ENCODE results near the gene ITIH6.

Gene ITIH6

GRCh38 chrX:54715621-54716020 is 82.4 kb downstream of the ITIH6 start:
- in situ Hi-C loops (cut with HindIII; ENCODE audit: low sequenced_read_pairs) = no loop called here

GRCh38 chrX:54714424-54714823 is 83.6 kb downstream of the ITIH6 start:
- in situ Hi-C loops (cut with HindIII; ENCODE audit: low sequenced_read_pairs) = no loop called here

GRCh38 chrX:54711735-54712134 is 86.3 kb downstream of the ITIH6 start:
- in situ Hi-C loops (cut with HindIII; ENCODE audit: low sequenced_read_pairs) = no loop called here

GRCh38 chrX:54710920-54711319 is 87.1 kb downstream of the ITIH6 start:
- in situ Hi-C loops (cut with HindIII; ENCODE audit: low sequenced_read_pairs) = no loop called here

GRCh38 chrX:54708404-54708803 is 89.7 kb downstream of the ITIH6 start:
- in situ Hi-C loops (cut with HindIII; ENCODE audit: low sequenced_read_pairs) = no loop called here
